Astrocyte of the cerebellum (primary cell): ENCODE data around the gene SCARB2.

ENCODE experiments used
- DNase-seq: peaks from one replicate; pipeline ENCODE4 v3.0.0-alpha.2; 2011; ENCODE audit warnings: low read depth
- H3K4me3 ChIP-seq: 2 replicates; pipeline ENCODE4 v1.5.1; 2011; ENCODE audit warnings: mild to moderate bottlenecking, low read depth, low read length, moderate library complexity
- CTCF ChIP-seq: IDR thresholded peaks from 2 replicates; pipeline ENCODE4 v1.5.1; 2012; ENCODE audit warnings: low read length, low read depth, moderate library complexity, mild to moderate bottlenecking; ENCODE audit errors: missing control alignments
- in situ Hi-C: cut with HindIII; loops from 2 replicates; pipeline ENCODE4 v1.10.0; 2017; ENCODE audit warnings: low sequenced_read_pairs

The SCARB2 gene

GRCh38 chr4:76127754-76128153, 85.9 kb downstream of the SCARB2 start:
- in situ Hi-C loops: no loop called here
- no peak overlapping the region for H3K4me3 ChIP-seq
- TF ChIP-seq CTCF: no peak
- DNase-seq: no peak

- DNase-seq: no peak
- in situ Hi-C loops: no loop called here
- H3K4me3 ChIP-seq: no peak overlapping the region
- TF ChIP-seq CTCF: no peak
Observed at GRCh38 chr4:76125816-76126215, 87.8 kb downstream of the SCARB2 start.

- in situ Hi-C loops: no loop called here
- DNase-seq: no peak
- TF ChIP-seq CTCF: no peak
- no peak overlapping the region for H3K4me3 ChIP-seq
Observed at GRCh38 chr4:76120199-76120598, 93.4 kb downstream of the SCARB2 start.

- no peak overlapping the region for H3K4me3 ChIP-seq
- in situ Hi-C loops: no loop called here
- DNase-seq: no peak
- no peak for TF ChIP-seq CTCF
Observed at GRCh38 chr4:76117536-76117935, 96.1 kb downstream of the SCARB2 start.

- TF ChIP-seq CTCF: no peak
- DNase-seq: no peak
- H3K4me3 ChIP-seq: no peak overlapping the region
- in situ Hi-C loops: no loop called here
Observed at GRCh38 chr4:76116821-76117220, 96.8 kb downstream of the SCARB2 start.
